Glomerular endothelial cell (primary cell): ENCODE results near the gene SLC1A6. TPM values are rescaled to one million over a fixed set of nuclear protein-coding genes. Genes with fewer than 3 reads are reported as not detected.
"Not testable (repeated sequence)": the region's sequence is repeated elsewhere in the genome, so short reads cannot be mapped to it uniquely, and the experiment has no call there.

Experiments used
- DNase-seq: peaks from one replicate; pipeline ENCODE4 v3.0.0-alpha.2; 2011; ENCODE audit warnings: low read depth, low spot score; ENCODE audit errors: extremely low read depth
- total RNA-seq: library from RNA; depleted of rRNA; stranded (reverse); fragments of >200 nt; gene quantifications from 2 replicates; pipeline ENCODE4 v1.2.3, GENCODE V29; 2015

SLC1A6 gene
- total RNA-seq, 1 donor from 2014 or later: not detected

DNA sequence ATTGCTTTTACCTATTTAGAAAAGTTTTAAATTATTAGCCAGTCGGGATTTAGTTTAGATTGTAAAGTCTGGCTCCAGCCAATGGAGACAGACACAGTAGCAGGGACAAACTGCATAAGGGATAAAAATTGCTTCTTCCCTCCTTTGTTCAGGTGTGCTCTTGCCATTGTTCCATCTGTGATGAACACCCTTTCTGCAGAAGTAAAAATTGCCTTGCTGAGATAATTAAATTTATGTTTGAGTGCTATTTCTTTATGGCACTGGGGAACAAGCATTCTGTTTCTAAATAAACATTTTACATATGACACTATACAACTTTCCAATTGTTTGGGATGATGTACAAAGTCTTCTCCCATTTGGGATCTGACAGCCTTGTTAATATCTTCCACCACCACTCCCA lies 20.4 kb downstream of the SLC1A6 start:
- DNase-seq: no peak

DNA sequence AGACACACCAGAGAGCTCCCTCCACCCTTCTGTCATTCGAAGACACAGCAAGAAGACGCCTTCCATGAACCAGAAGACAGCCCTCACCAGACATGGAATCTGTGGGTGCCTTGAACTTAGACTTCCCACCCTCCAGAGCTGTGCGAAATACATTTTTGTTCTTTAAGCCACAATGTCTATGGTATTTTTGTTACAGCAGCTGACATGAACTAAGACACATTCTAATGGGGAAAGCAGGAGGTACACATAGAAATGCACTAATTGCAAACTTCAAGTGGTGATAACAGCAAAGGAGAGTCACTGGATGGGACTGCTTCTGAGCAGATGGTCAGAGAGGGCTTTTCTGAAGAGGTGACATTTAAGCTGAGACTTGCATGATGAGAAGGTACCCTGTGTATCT lies 22.2 kb downstream of the SLC1A6 start:
- no peak for DNase-seq

DNA sequence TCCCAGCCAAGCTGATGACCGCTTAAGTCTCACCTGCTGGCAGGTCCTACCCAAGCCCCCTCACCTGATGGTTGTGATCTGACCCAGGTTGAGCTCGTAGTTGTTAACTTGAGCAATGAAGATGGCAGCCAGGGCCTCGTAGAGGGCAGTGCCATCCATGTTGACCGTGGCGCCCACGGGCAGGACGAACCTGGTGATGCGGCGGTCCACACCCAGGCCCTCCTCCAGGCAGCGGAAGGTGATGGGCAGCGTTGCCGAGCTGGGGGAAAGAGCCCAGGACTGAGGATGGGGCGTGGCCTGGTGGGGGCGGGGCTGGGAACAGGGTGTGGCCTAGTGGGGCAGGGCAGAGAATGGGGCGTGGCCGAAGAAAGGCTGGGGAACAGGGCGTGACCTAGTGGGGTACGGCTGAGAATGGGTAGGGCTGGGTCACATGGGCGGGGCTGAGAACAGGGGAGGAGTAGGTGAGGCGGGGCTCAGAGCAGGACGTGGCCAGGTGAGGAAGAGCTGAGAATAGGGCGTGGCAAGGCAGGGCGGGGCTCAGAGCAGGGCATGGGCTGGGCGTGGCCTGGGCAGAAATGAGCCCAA lies 25.5 kb downstream of the SLC1A6 start:
- no peak for DNase-seq

DNA sequence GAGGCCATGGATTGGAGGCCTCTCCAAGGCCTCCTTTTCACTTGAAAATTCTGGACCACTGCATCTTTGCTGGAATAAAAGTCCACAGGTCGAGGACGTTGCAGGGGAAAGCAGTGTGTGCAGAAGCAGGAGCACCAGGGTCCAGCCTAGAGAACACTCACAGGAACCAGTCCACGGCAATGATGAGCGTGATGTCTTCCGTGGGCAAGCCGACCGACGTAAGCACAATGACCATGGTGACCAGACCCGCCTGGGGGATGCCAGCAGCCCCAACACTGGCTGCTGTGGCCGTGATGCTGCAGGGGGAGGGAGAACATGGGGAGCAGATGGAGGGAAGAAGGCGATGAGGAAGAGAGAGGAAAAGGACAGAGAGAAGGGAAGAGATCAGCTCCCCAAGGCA lies 26.9 kb downstream of the SLC1A6 start:
- no peak for DNase-seq

DNA sequence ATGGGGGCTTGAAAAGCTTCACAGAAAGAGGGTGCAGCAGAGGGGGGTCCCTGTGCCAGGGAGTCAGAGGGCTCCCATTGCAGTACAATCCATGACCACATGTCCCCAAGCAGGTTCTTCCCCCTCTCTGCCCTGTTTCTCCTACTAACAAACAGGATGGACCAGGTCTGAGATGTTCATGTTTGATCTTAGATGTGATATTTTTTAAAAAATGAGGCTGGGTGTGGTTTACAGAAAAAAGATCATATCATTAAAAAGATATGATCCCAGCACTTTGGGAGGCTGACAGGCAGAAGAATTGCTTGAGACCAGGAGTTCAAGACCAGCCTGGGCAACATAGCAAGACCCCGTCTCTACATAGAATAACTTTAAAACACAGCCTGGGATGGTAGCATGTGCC lies 29.2 kb downstream of the SLC1A6 start:
- DNase-seq: no peak

DNA sequence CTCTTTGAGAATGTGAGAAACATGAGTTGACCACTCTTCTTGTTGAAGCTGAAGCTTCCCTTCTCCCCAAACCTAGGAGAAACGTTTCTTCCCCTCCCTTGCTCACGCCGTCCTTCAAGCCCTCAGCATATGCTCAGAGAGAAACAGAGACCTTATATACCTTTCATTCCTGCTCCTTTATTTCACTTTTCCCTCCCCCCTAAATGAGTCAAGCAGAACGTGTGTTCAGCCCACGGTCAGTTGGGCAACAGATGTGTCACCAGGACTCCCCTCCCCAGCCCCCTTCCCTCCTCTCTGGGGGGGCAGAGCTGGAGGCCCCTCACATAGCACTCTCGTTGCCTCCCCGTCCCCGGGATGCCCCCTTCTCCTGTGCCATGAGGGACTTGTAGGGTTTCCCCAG lies 29.8 kb downstream of the SLC1A6 start:
- no peak for DNase-seq

DNA sequence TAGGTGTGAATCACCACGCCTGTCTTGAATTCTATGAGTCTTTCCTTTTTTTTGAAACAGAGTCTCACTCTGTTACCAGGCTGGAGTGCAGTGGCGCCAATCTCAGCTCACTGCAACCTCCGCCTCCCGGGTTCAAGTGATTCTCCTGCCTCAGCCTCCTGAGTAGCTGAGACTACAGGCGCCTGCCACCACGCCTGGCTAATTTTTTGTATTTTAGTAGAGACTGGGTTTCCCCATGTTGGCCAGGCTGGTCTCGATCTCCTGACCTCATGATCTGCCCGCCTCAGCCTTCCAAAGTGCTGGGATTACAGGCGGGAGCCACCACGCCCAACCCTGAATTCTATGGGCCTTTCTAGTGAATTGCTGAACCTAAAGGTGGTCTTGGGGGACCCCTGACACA lies 30.3 kb downstream of the SLC1A6 start:
- not testable (repeated sequence) for DNase-seq

DNA sequence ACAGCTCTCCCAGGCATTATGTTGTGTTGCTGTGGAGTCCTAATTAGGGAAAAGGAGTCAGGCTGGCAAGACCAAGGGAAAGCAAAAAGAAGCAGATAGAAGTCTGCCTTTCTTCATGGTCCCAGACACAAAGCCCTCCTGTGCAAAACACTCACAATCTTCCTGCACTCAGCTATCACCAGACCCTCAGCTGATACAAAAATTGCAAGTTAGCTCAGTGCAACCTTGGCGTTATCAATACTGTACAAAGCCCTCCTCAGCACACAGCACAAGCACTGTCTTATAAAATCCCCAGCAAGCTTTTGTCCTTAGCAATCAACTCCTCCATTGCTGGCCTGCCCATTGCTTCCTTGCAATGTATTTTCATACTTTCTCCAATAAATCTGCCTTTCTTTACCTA lies 35.2 kb downstream of the SLC1A6 start:
- DNase-seq: no peak

DNA sequence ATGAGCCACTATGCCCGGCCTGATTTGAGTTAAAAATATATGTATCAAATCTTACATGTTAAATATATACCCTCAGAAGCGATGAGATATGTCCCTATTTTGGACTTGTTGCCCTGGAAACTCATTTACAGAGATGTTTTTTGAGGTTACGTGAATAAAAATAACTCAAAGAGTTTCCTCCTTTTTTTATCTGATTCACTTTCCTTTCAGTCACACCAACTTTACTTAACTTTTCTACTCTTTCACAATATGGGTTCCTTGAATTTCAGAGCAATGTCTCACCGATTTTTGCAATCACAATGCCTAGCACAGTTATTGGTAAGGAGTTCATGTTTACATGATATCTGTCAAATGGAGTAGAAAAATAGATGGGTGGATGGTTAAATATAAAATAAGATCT lies 36.1 kb downstream of the SLC1A6 start:
- DNase-seq: no peak

DNA sequence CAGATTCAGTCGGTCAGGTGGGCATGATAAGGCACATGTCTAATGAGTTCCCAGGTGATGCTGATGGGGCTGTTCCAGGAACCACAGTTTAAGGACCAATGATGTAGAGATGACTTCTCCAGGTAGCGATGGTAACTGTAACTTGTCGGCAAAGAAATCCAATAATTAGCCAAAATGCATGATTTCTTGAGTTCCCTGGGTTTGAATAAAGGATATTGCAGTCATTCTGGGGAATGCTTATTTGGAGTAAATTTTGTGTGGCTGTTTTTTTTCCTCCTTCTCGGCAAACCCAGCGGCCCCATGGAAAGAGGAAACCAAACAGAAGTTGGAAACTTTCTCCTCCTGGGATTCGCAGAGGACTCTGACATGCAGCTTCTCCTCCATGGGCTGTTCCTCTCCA lies 38.5 kb downstream of the SLC1A6 start, which contains the start of gene OR7C2:
OR7C2 (plus strand) TSS at position 301 of the 400 bp plus-strand sequence; CDS start at position 301, 0 bp downstream.
- DNase-seq: no peak

DNA sequence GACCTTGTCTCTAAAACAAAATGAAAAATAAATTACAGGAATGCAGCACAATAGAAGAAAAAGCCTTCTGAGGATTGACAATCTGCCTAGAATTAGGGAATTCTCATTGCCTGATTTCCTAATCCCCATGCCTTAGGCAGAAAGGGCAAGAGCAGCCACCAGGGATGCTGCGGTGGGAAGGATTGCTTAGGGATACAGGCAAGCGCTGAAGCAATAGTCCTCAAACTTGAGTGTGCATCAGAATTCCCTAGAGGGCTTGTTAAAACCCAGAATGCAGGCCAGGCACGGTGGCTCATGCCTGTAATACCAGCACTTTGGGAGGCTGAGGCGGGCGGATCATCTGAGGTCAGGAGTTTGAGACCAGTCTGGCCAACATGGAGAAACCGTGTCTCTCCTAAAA lies 39.4 kb downstream of the SLC1A6 start:
- no peak for DNase-seq

DNA sequence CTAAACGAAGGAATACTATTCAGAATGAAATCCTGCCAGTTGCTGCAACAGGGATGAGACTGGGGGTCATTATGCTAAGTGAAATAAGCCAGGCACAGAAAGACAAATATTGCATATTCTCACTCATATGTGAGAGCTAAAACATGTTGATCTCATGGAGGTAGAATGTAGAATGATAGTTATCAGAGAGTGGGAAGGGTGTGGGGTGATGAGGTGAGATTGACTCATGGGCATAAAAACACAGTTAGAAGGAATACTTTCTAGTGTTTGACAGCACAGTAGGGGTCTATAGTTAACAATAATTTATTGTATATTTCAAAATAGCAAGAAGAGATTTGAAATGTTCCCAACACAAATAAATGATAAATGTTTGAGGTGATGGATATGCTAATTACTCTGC lies 46.2 kb downstream of the SLC1A6 start:
- DNase-seq: no peak

DNA sequence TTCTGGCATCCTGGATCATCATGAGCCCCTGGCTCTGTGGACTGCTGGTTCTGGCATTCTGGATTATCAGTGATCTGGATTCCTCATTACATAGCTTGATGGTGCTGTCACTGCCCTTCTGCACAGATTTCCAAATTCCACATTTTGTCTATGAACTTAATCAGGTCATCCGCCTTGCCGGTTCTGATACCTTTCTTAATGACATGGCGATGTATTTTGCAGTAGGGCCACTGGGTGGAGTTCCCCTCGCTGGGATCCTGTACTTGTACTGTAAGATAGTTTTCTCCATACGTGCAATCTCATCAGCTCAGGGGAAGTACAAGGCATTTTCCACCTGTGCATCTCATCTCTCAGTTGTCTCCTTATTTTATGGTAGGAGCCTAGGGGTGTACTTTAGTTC lies 62.8 kb downstream of the SLC1A6 start:
- DNase-seq: no peak

DNA sequence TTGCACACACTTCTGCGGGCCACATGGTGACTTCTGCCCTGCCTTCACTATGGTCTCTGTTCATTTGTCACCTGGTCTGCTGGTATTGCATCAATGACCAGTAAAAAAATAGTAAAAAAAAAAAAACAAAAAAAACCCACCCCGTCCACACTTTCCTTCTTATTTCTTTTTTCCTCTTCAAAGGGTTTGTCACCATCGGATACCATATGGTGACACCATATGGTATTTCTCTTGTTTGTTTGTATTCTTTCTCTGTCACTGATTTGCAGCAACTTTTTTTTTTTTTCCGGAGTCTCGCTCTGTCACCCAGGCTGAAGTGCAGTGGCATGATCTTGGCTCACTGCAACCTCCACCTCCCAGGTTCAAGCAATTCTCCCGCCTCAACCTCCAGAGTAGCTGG lies 64.5 kb downstream of the SLC1A6 start:
- no peak for DNase-seq

DNA sequence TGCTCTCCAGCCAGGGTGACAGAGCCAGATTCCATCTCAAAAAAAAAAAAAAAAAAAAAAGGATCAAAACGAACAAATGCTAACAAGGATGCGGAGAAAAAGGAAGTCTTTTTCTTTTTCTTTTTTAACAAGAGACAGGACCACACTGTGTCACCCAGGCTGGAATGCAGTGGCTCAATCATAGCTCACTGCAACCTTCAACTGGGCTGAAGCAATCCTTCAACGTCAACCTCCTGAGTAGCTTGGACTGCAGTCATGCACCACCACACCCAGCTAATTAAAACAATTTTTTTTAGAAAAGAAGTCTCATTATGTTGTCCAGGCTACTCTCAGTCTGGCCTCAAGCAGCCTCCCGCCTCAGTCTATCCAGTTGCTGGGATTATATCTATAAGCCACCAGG lies 73.0 kb downstream of the SLC1A6 start:
- no peak for DNase-seq

DNA sequence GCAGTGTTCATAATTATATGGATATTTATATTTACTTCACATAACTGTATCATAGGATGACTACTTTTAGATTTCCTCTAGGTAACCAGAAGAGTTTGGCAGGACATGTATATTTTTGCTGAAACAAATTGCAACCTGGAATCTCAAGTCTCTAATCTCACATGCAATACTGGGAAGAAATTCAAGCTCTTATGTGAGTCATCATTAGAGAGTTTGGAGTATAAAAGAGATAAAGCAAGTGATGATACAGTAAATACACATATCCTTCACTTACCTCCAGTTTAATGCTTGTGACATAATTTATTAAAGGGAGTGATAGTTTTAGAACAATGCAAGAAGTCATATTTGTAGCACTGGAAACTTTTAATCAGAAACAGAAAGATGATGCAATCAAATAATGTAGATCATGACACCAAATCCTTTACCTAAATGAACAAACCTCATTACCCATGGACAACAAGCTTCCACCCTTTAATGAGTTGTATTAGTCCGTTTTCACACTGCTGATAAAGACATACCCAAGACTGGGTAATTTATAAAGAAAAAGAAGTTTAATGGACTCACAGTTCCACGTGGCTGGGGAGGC lies 77.9 kb downstream of the SLC1A6 start:
- no peak for DNase-seq

Other genes starting within 250 kb of the SLC1A6 start
- 0.06 and 0.10 TPM in 2 replicates for gene ADGRE2, start 201.3 kb downstream of the SLC1A6 start, total RNA-seq
- not detected in 2 replicates for gene OR7A5, start 144.7 kb downstream of the SLC1A6 start, total RNA-seq
- not detected in 2 replicates for gene OR7C1, start 144.7 kb downstream of the SLC1A6 start, total RNA-seq
- not detected in 2 replicates for gene OR7A10, start 130.9 kb downstream of the SLC1A6 start, total RNA-seq
- gene OR7A17, start 93.7 kb downstream of the SLC1A6 start, total RNA-seq: not detected in 2 replicates
- not detected in 2 replicates for gene OR7C2, start 38.4 kb downstream of the SLC1A6 start, total RNA-seq
- gene CASP14, start 69.6 kb upstream of the SLC1A6 start, total RNA-seq: not detected in 2 replicates
- not detected in 2 replicates for gene OR1I1, start 102.3 kb upstream of the SLC1A6 start, total RNA-seq
- 39.4 and 54.2 TPM in 2 replicates for gene SYDE1, start 127.5 kb upstream of the SLC1A6 start, total RNA-seq
- gene NOTCH3, start 221.1 kb upstream of the SLC1A6 start, total RNA-seq: 6.2 and 37.5 TPM in 2 replicates